Vagina (tissue), 2 donors: ENCODE measurements around the gene COL27A1.

Source experiments
- CTCF ChIP-seq, 3 experiments: fragments of 450-650 bp in 2 of 3; fragments of 200-600 bp in 1 of 3; sonication (generic) in 1 of 3; IDR thresholded peaks; one replicate each; pipeline ENCODE4 v1.5.1; 2017 to 2019; ENCODE audit warnings: antibody characterized with exemption in 3 of 3, mild to moderate bottlenecking in 2 of 3, moderate library complexity in 2 of 3
- POLR2A ChIP-seq, 2 donors: fragments of 450-650 bp; IDR thresholded peaks; one replicate each; pipeline ENCODE4 v1.6.1; 2017; ENCODE audit warnings: antibody characterized with exemption in 2 of 2, mild to moderate bottlenecking in 2 of 2, moderate library complexity in 2 of 2
- POLR2AphosphoS5 ChIP-seq, 2 donors: sonication (generic); formaldehyde crosslinking; IDR thresholded peaks; one replicate each; pipeline ENCODE4 v1.9.0; 2017; ENCODE audit warnings: antibody characterized with exemption in 2 of 2, mild to moderate bottlenecking in 2 of 2, low read depth in 1 of 2; ENCODE audit not compliant: insufficient read depth in 1 of 2

GRCh38 chr9:114258866-114259797 lies 103.8 kb downstream of the COL27A1 start:
- no peak for TF ChIP-seq CTCF (IDR thresholded peaks at IDR 0.05)
- no peak for TF ChIP-seq POLR2AphosphoS5 (IDR thresholded peaks at IDR 0.05; ENCODE audit: insufficient read depth in 1 of 2, low read depth in 1 of 2)
- TF ChIP-seq POLR2A (IDR thresholded peaks at IDR 0.05), result no peak
